ENCODE data around the gene SRSF11. TPM values are rescaled to one million over a fixed set of nuclear protein-coding genes. Genes with fewer than 3 reads are reported as not detected.

Gene SRSF11
- total RNA-seq, 1 donor from 2014 or later, result 281 TPM

DNA sequence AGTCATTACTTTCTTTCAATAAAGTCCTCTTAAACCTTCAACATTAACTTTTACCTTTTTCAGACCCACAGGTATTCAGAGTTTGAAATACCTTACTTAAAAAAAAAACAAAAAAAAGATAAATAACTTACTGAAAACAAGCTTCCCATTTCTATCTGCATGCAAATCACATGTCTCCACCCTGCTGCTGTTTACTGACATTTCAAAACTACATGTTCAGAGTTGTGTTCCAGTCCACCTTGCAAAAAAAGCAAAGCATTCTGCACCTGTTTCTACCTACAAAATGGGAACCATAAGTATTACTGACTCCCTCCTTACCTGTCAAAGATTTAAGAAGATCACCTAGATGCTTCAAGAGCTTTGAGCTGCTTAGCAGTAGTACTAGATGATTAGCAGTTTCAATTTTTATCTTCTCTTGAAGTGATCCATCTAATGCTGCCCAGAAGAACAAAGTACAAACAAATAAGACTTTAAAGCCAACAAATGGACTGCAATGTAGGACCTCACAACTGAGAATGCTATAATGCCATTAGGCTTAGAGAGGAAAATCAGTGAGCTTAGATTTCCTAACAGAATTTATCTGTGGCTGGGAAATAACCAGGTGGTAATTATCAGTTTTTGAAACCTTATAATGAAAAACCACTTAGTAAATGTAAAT, 72.1 kb downstream of the SRSF11 start:
- H3K4me1 ChIP-seq, result no peaks in the 10 kb centered on the region
- TF ChIP-seq EZH2 (IDR thresholded peaks at IDR 0.05) (no peak), EZH2phosphoT487 (IDR thresholded peaks at IDR 0.05) (no peak)
- TF ChIP-seq, protein P1, sequence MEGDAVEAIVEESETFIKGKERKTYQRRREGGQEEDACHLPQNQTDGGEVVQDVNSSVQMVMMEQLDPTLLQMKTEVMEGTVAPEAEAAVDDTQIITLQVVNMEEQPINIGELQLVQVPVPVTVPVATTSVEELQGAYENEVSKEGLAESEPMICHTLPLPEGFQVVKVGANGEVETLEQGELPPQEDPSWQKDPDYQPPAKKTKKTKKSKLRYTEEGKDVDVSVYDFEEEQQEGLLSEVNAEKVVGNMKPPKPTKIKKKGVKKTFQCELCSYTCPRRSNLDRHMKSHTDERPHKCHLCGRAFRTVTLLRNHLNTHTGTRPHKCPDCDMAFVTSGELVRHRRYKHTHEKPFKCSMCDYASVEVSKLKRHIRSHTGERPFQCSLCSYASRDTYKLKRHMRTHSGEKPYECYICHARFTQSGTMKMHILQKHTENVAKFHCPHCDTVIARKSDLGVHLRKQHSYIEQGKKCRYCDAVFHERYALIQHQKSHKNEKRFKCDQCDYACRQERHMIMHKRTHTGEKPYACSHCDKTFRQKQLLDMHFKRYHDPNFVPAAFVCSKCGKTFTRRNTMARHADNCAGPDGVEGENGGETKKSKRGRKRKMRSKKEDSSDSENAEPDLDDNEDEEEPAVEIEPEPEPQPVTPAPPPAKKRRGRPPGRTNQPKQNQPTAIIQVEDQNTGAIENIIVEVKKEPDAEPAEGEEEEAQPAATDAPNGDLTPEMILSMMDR (IDR thresholded peaks at IDR 0.05), result no peak
- no peak overlapping the region for H3K4me3 Mint-ChIP-seq
- H3F3A ChIP-seq (ENCODE audit: low read depth), result no peaks in the 10 kb centered on the region
- no peaks in the 10 kb centered on the region for H3K79me2 ChIP-seq (ENCODE audit: low read depth)
- no peak overlapping the region for H3K9ac ChIP-seq
- no peak overlapping the region for H3K27ac ChIP-seq
- H3K4me1 Mint-ChIP-seq, result no peaks in the 10 kb centered on the region
- no peak for DNase-seq (ENCODE audit: low spot score)
- H3K27ac Mint-ChIP-seq, result no peak overlapping the region
- H3K27me3 ChIP-seq, result no peaks in the 10 kb centered on the region
- no peak overlapping the region for H2AFZ ChIP-seq (replicated peaks)
- no peaks in the 10 kb centered on the region for H3K27me3 Mint-ChIP-seq (ENCODE audit: insufficient read depth, low read depth)
- H3K4me2 ChIP-seq, result no peak overlapping the region
- no peaks in the 10 kb centered on the region for H4K20me1 ChIP-seq (ENCODE audit: low read depth)
- no peaks in the 10 kb centered on the region for H3K9me3 Mint-ChIP-seq
- H3K9me3 ChIP-seq (ENCODE audit: low read depth), result no peaks in the 10 kb centered on the region
- peaks cover 15% of the 10 kb centered on the region for H3K36me3 Mint-ChIP-seq
- H3K4me3 ChIP-seq, result no peak overlapping the region
- peaks cover 19% of the 10 kb centered on the region for H3K36me3 ChIP-seq

DNA sequence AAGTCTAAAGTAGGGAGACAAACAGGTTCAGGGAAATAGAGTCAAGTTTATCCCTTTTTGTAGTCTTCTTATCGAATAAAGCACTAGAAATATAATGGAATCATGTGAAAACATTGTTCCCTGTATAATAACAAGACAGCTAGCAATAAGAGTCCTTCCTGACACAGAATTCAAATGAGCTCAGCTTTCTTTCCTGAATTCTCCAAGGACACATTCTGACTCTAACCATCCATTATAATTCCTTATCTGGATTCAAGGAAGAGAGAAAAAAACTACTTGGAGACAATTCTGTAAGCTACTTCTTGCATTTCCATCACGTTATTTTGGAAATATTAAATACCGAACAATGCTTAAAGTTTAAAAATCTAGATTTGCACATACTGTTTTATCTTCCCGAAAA, 74.6 kb downstream of the SRSF11 start:
- no peak for DNase-seq (ENCODE audit: low spot score)
- Histone ChIP-seq H3F3A (ENCODE audit: low read depth) (no peaks in the 10 kb centered on the region), H3K27ac (no peak overlapping the region), H3K4me3 (no peak overlapping the region), H3K9ac (no peak overlapping the region), H4K20me1 (ENCODE audit: low read depth) (no peaks in the 10 kb centered on the region), H3K27me3 (no peaks in the 10 kb centered on the region), H3K4me1 (no peaks in the 10 kb centered on the region), H3K79me2 (ENCODE audit: low read depth) (no peaks in the 10 kb centered on the region), H2AFZ (replicated peaks) (no peak overlapping the region), H3K9me3 (ENCODE audit: low read depth) (no peaks in the 10 kb centered on the region), H3K36me3 (peaks cover 19% of the 10 kb centered on the region), H3K4me2 (no peak overlapping the region)
- H3K27ac Mint-ChIP-seq, result no peak overlapping the region
- no peaks in the 10 kb centered on the region for H3K9me3 Mint-ChIP-seq
- TF ChIP-seq EZH2 (IDR thresholded peaks at IDR 0.05), result no peak
- no peak for TF ChIP-seq EZH2phosphoT487 (IDR thresholded peaks at IDR 0.05)
- TF ChIP-seq, protein P1 (IDR thresholded peaks at IDR 0.05), result no peak
- no peaks in the 10 kb centered on the region for H3K27me3 Mint-ChIP-seq (ENCODE audit: insufficient read depth, low read depth)
- H3K4me1 Mint-ChIP-seq, result no peaks in the 10 kb centered on the region
- H3K4me3 Mint-ChIP-seq, result no peak overlapping the region
- H3K36me3 Mint-ChIP-seq, result peaks cover 18% of the 10 kb centered on the region

GRCh38 chr1:70299472-70299871, 78.3 kb downstream of the SRSF11 start:
- Mint-ChIP-seq H3K27ac (no peak overlapping the region), H3K4me3 (no peak overlapping the region), H3K9me3 (no peaks in the 10 kb centered on the region), H3K4me1 (no peaks in the 10 kb centered on the region), H3K36me3 (peaks cover 17% of the 10 kb centered on the region), H3K27me3 (ENCODE audit: insufficient read depth, low read depth) (peaks cover 2% of the 10 kb centered on the region)
- Histone ChIP-seq H2AFZ (replicated peaks) (no peak overlapping the region), H3K79me2 (ENCODE audit: low read depth) (no peaks in the 10 kb centered on the region), H3K36me3 (peaks cover 11% of the 10 kb centered on the region), H4K20me1 (ENCODE audit: low read depth) (no peaks in the 10 kb centered on the region), H3K4me2 (no peak overlapping the region), H3K4me1 (no peaks in the 10 kb centered on the region), H3K4me3 (no peak overlapping the region), H3K9ac (no peak overlapping the region), H3K9me3 (ENCODE audit: low read depth) (no peaks in the 10 kb centered on the region), H3K27me3 (no peaks in the 10 kb centered on the region), H3K27ac (no peak overlapping the region), H3F3A (ENCODE audit: low read depth) (no peaks in the 10 kb centered on the region)
- TF ChIP-seq EZH2 (IDR thresholded peaks at IDR 0.05), result no peak
- TF ChIP-seq EZH2phosphoT487 (IDR thresholded peaks at IDR 0.05), result no peak
- TF ChIP-seq, protein P1 (IDR thresholded peaks at IDR 0.05), result no peak
- DNase-seq (ENCODE audit: low spot score), result no peak

Small RNA genes within 50 kb of the gene (small RNA-seq; reads per million reads assigned to genes)
- not detected for gene RN7SL242P

Other genes with a start within 250 kb of the SRSF11 start
- gene LRRC40, start 15.8 kb upstream of the SRSF11 start, total RNA-seq (ENCODE audit: low replicate concordance), result 48.6 and 88.1 TPM in 2 replicates
- gene ANKRD13C, start 133.3 kb downstream of the SRSF11 start, total RNA-seq (ENCODE audit: low replicate concordance), result 27.6 and 45.7 TPM in 2 replicates
- gene CTH, start 189.9 kb downstream of the SRSF11 start, total RNA-seq (ENCODE audit: low replicate concordance), result 16.0 and 18.6 TPM in 2 replicates

Data from neural progenitor cell (in vitro differentiated cells).